ENCODE measurements around the gene MYH15. TPM values are rescaled to one million over a fixed set of nuclear protein-coding genes. Genes with fewer than 3 reads are reported as not detected.
"Not testable (repeated sequence)": the region's sequence is repeated elsewhere in the genome, so short reads cannot be mapped to it uniquely, and the experiment has no call there.

MYH15 gene
- total RNA-seq, 2 donors from 2014 or later, result 0.07 to 0.15 TPM

- no peaks in the 10 kb centered on the region for H3K27me3 ChIP-seq (ENCODE audit: control insufficient read depth, insufficient read depth, low read length, poor library complexity, severe bottlenecking)
- H3K4me1 ChIP-seq (ENCODE audit: control insufficient read depth, insufficient read depth, low read length), result no peaks in the 10 kb centered on the region
- Mint-ChIP-seq H3K4me1 (no peaks in the 10 kb centered on the region), H3K36me3 (ENCODE audit: low read depth) (no peaks in the 10 kb centered on the region), H3K4me3 (no peak overlapping the region), H3K9me3 (no peaks in the 10 kb centered on the region), H3K27ac (no peak overlapping the region), H3K27me3 (ENCODE audit: insufficient read depth) (no peaks in the 10 kb centered on the region)
- H3K36me3 ChIP-seq (ENCODE audit: control insufficient read depth, insufficient read depth, low read length), result no peaks in the 10 kb centered on the region
- H3K27ac ChIP-seq (ENCODE audit: low read depth, low read length), result no peak overlapping the region
- no peak overlapping the region for H3K4me3 ChIP-seq (ENCODE audit: low read length)
- no peak for DNase-seq
- H3K9ac ChIP-seq (ENCODE audit: extremely low read depth, low read length, poor library complexity, severe bottlenecking), result no peak overlapping the region
- no peak for TF ChIP-seq CTCF (conservative IDR thresholded peaks at IDR 0.05)
- no peaks in the 10 kb centered on the region for H3K9me3 ChIP-seq (ENCODE audit: control insufficient read depth, low read length)
These were observed 127.1 kb downstream of the MYH15 start for GRCh38 chr3:108383306-108383705.

GRCh38 chr3:108381529-108382140 is 128.8 kb downstream of the MYH15 start:
- no peak for DNase-seq
- no peaks in the 10 kb centered on the region for H3K9me3 Mint-ChIP-seq

GRCh38 chr3:108380128-108380795 is 130.1 kb downstream of the MYH15 start:
- H3K36me3 Mint-ChIP-seq (ENCODE audit: low read depth), result no peaks in the 10 kb centered on the region
- H3K4me1 ChIP-seq (ENCODE audit: control insufficient read depth, insufficient read depth, low read length), result no peaks in the 10 kb centered on the region
- H3K36me3 ChIP-seq (ENCODE audit: control insufficient read depth, insufficient read depth, low read length), result no peaks in the 10 kb centered on the region
- no peaks in the 10 kb centered on the region for H3K27me3 Mint-ChIP-seq (ENCODE audit: insufficient read depth)
- H3K4me3 Mint-ChIP-seq, result no peak overlapping the region
- no peak overlapping the region for H3K4me3 ChIP-seq (ENCODE audit: low read length)
- H3K4me1 Mint-ChIP-seq, result no peaks in the 10 kb centered on the region
- H3K9me3 ChIP-seq (ENCODE audit: control insufficient read depth, low read length), result no peaks in the 10 kb centered on the region
- H3K27ac ChIP-seq (ENCODE audit: low read depth, low read length), result no peak overlapping the region
- no peaks in the 10 kb centered on the region for H3K27me3 ChIP-seq (ENCODE audit: control insufficient read depth, insufficient read depth, low read length, poor library complexity, severe bottlenecking)
- no peak overlapping the region for H3K9ac ChIP-seq (ENCODE audit: extremely low read depth, low read length, poor library complexity, severe bottlenecking)
- no peaks in the 10 kb centered on the region for H3K9me3 Mint-ChIP-seq
- DNase-seq, result no peak
- WGBS, 2 experiments (ENCODE audit: insufficient coverage in 1 of 2, insufficient read length in 1 of 2), result 91 to 94% methylated on average over 5 to 7 of the region's 7 CpGs
- H3K27ac Mint-ChIP-seq, result no peak overlapping the region
- TF ChIP-seq CTCF (conservative IDR thresholded peaks at IDR 0.05), result no peak

More at GRCh38 chr3:108381529-108382140, 128.8 kb downstream of the MYH15 start:
- H3K27me3 ChIP-seq (ENCODE audit: control insufficient read depth, insufficient read depth, low read length, poor library complexity, severe bottlenecking), result no peaks in the 10 kb centered on the region
- no peak overlapping the region for H3K9ac ChIP-seq (ENCODE audit: extremely low read depth, low read length, poor library complexity, severe bottlenecking)
- H3K4me1 Mint-ChIP-seq, result no peaks in the 10 kb centered on the region
- no peaks in the 10 kb centered on the region for H3K27me3 Mint-ChIP-seq (ENCODE audit: insufficient read depth)
- H3K27ac Mint-ChIP-seq, result no peak overlapping the region
- peak overlapping the region; percentile 47 for H3K27ac ChIP-seq (ENCODE audit: low read depth, low read length)
- no peak overlapping the region for H3K4me3 ChIP-seq (ENCODE audit: low read length)
- H3K9me3 ChIP-seq (ENCODE audit: control insufficient read depth, low read length), result no peaks in the 10 kb centered on the region
- no peaks in the 10 kb centered on the region for H3K36me3 ChIP-seq (ENCODE audit: control insufficient read depth, insufficient read depth, low read length)
- H3K4me3 Mint-ChIP-seq, result no peak overlapping the region
- no peaks in the 10 kb centered on the region for H3K36me3 Mint-ChIP-seq (ENCODE audit: low read depth)
- WGBS, 2 experiments (ENCODE audit: insufficient coverage in 1 of 2, insufficient read length in 1 of 2), result 71% methylated on average over 1 to 3 of the region's 3 CpGs
- TF ChIP-seq CTCF (conservative IDR thresholded peaks at IDR 0.05), result no peak
- no peaks in the 10 kb centered on the region for H3K4me1 ChIP-seq (ENCODE audit: control insufficient read depth, insufficient read depth, low read length)

GRCh38 chr3:108378952-108379342 is 131.4 kb downstream of the MYH15 start:
- H3K4me1 Mint-ChIP-seq; H3K36me3 ChIP-seq (ENCODE audit: control insufficient read depth, insufficient read depth, low read length); H3K27ac Mint-ChIP-seq; H3K9ac ChIP-seq (ENCODE audit: extremely low read depth, low read length, poor library complexity, severe bottlenecking); H3K4me3 ChIP-seq (ENCODE audit: low read length); H3K4me1 ChIP-seq (ENCODE audit: control insufficient read depth, insufficient read depth, low read length); H3K4me3 Mint-ChIP-seq; H3K9me3 ChIP-seq (ENCODE audit: control insufficient read depth, low read length); H3K9me3 Mint-ChIP-seq; DNase-seq; H3K27me3 Mint-ChIP-seq (ENCODE audit: insufficient read depth); H3K36me3 Mint-ChIP-seq (ENCODE audit: low read depth); H3K27ac ChIP-seq (ENCODE audit: low read depth, low read length); H3K27me3 ChIP-seq (ENCODE audit: control insufficient read depth, insufficient read depth, low read length, poor library complexity, severe bottlenecking): not testable (repeated sequence)
- 94% methylated on average over 2 of the region's 2 CpGs; no CpG with 5 or more reads in 1 of the 2 experiments for WGBS, 2 experiments (ENCODE audit: insufficient coverage in 1 of 2, insufficient read length in 1 of 2)
